SKM-1 treated with dmso at 0.1 percent for 144 hours (cell line): Measurements from ENCODE around the gene NMBR.
"Not testable (repeated sequence)": the region's sequence is repeated elsewhere in the genome, so short reads cannot be mapped to it uniquely, and the experiment has no call there.

Experiments
- DNase-seq: peaks from one replicate; lab custom pipeline; 2025; ENCODE audit not compliant: unreplicated experiment; lab: John Stamatoyannopoulos, UW

The NMBR gene

GRCh38 chr6:142062861-142063260 is 84.1 kb downstream of the NMBR start:
- DNase-seq, result not testable (repeated sequence)

GRCh38 chr6:142058551-142059290 is 88.2 kb downstream of the NMBR start:
- DNase-seq, result no peak

GRCh38 chr6:142055219-142055618 is 91.7 kb downstream of the NMBR start:
- no peak for DNase-seq

GRCh38 chr6:142051404-142051803 is 95.5 kb downstream of the NMBR start:
- no peak for DNase-seq

GRCh38 chr6:142048593-142048980 is 98.3 kb downstream of the NMBR start:
- no peak for DNase-seq

- DNase-seq, result no peak
Measured at GRCh38 chr6:142047934-142048592, 98.9 kb downstream of the NMBR start.

- peak; percentile 15 for DNase-seq
Measured at GRCh38 chr6:142045380-142046278, 101.3 kb downstream of the NMBR start.

GRCh38 chr6:142035890-142036289 is 111.0 kb downstream of the NMBR start:
- DNase-seq, result no peak

GRCh38 chr6:142031035-142031434 is 115.9 kb downstream of the NMBR start:
- no peak for DNase-seq

GRCh38 chr6:142030115-142030619 is 116.8 kb downstream of the NMBR start:
- no peak for DNase-seq

- no peak for DNase-seq
Measured at GRCh38 chr6:142028527-142028926, 118.4 kb downstream of the NMBR start.

- not testable (repeated sequence) for DNase-seq
Measured at GRCh38 chr6:142027804-142028203, 119.1 kb downstream of the NMBR start.

- DNase-seq, result no peak
Measured at GRCh38 chr6:142027074-142027473, 119.8 kb downstream of the NMBR start.

- no peak for DNase-seq
Measured at GRCh38 chr6:142026471-142026870, 120.5 kb downstream of the NMBR start.
